SJCRH30 (cell line): ENCODE measurements around the gene CMIP. TPM values are rescaled to one million over a fixed set of nuclear protein-coding genes. Genes with fewer than 3 reads are reported as not detected.

ENCODE experiments used
- DNase-seq, 2 experiments: peaks; one replicate each; pipeline ENCODE4 v3.0.0-alpha.2; 2015 to 2020
- H3K27ac ChIP-seq: fragments of 250-450 bp; sonication (Bioruptor Pico); 2 replicates; pipeline ENCODE4 v1.5.1; 2020; ENCODE audit warnings: mild to moderate bottlenecking, moderate library complexity
- H3K27me3 ChIP-seq: fragments of 250-450 bp; sonication (Bioruptor Pico); 2 replicates; pipeline ENCODE4 v1.5.1; 2020; ENCODE audit warnings: mild to moderate bottlenecking, moderate library complexity
- H3K36me3 ChIP-seq: fragments of 250-450 bp; sonication (Bioruptor Pico); 2 replicates; pipeline ENCODE4 v1.5.1; 2020; ENCODE audit warnings: mild to moderate bottlenecking, moderate library complexity
- H3K4me1 ChIP-seq: fragments of 250-450 bp; sonication (Bioruptor Pico); 2 replicates; pipeline ENCODE4 v1.5.1; 2020; ENCODE audit warnings: mild to moderate bottlenecking, moderate library complexity
- H3K4me3 ChIP-seq: fragments of 250-450 bp; sonication (Bioruptor Pico); 2 replicates; pipeline ENCODE4 v1.5.1; 2020; ENCODE audit warnings: mild to moderate bottlenecking, moderate library complexity
- H3K9me3 ChIP-seq: fragments of 250-450 bp; sonication (Bioruptor Pico); replicated peaks from 2 replicates; pipeline ENCODE4 v1.5.1; 2020; ENCODE audit warnings: mild to moderate bottlenecking, moderate library complexity
- total RNA-seq: library from RNA; depleted of rRNA; stranded (reverse); fragments of >200 nt; shearing (Covaris generic); gene quantifications from 2 replicates; pipeline ENCODE4 v1.2.3, GENCODE V29; 2014

CMIP gene
- total RNA-seq, 1 experiment from 2014 or later = 12.9 TPM

GRCh38 chr16:81495321-81496234 lies 51.0 kb downstream of the CMIP start:
- Histone ChIP-seq H3K27me3 (no peaks in the 10 kb centered on the region), H3K9me3 (no peaks in the 10 kb centered on the region), H3K36me3 (no peaks in the 10 kb centered on the region), H3K4me1 (peaks cover 4% of the 10 kb centered on the region; the same call in 1 of the 2 replicates), H3K4me3 (no peak overlapping the region), H3K27ac (no peak overlapping the region)
- DNase-seq = no peak

GRCh38 chr16:81496321-81496720 lies 51.7 kb downstream of the CMIP start:
- Histone ChIP-seq H3K27ac (no peak overlapping the region), H3K4me1 (peaks cover 4% of the 10 kb centered on the region; the same call in 1 of the 2 replicates), H3K27me3 (no peaks in the 10 kb centered on the region), H3K4me3 (no peak overlapping the region), H3K36me3 (no peaks in the 10 kb centered on the region), H3K9me3 (no peaks in the 10 kb centered on the region)
- no peak for DNase-seq

- Histone ChIP-seq H3K9me3 (no peaks in the 10 kb centered on the region), H3K4me1 (peaks cover 4% of the 10 kb centered on the region; the same call in 1 of the 2 replicates), H3K27ac (no peak overlapping the region), H3K36me3 (no peaks in the 10 kb centered on the region), H3K4me3 (no peak overlapping the region), H3K27me3 (no peaks in the 10 kb centered on the region)
- DNase-seq = no peak
Measured at GRCh38 chr16:81496742-81497141, 52.1 kb downstream of the CMIP start.

- H3K9me3 ChIP-seq = no peaks in the 10 kb centered on the region
- H3K36me3 ChIP-seq = no peaks in the 10 kb centered on the region
- H3K27ac ChIP-seq = no peak overlapping the region
- H3K4me3 ChIP-seq = no peak overlapping the region
- no peak for DNase-seq
- peaks cover 4% of the 10 kb centered on the region; the same call in 1 of the 2 replicates for H3K4me1 ChIP-seq
- no peaks in the 10 kb centered on the region for H3K27me3 ChIP-seq
Measured at GRCh38 chr16:81497690-81498089, 53.1 kb downstream of the CMIP start.

GRCh38 chr16:81498351-81498750 lies 53.7 kb downstream of the CMIP start:
- Histone ChIP-seq H3K27ac (no peak overlapping the region), H3K4me1 (peaks cover 4% of the 10 kb centered on the region; the same call in 1 of the 2 replicates), H3K9me3 (no peaks in the 10 kb centered on the region), H3K4me3 (no peak overlapping the region), H3K27me3 (no peaks in the 10 kb centered on the region), H3K36me3 (no peaks in the 10 kb centered on the region)
- DNase-seq = no peak

GRCh38 chr16:81499576-81500380 lies 55.2 kb downstream of the CMIP start:
- peak; percentile 57 to 60 for DNase-seq
- Histone ChIP-seq H3K36me3 (no peaks in the 10 kb centered on the region), H3K27ac (peak overlapping the region; percentile 14; the same call in 1 of the 2 replicates), H3K9me3 (no peaks in the 10 kb centered on the region), H3K27me3 (no peaks in the 10 kb centered on the region), H3K4me3 (no peak overlapping the region), H3K4me1 (peaks cover 4% of the 10 kb centered on the region; the same call in 1 of the 2 replicates)

GRCh38 chr16:81500833-81501521 lies 56.4 kb downstream of the CMIP start:
- no peak for DNase-seq
- Histone ChIP-seq H3K4me1 (peaks cover 4% of the 10 kb centered on the region; the same call in 1 of the 2 replicates), H3K27me3 (no peaks in the 10 kb centered on the region), H3K9me3 (no peaks in the 10 kb centered on the region), H3K4me3 (no peak overlapping the region), H3K27ac (no peak overlapping the region), H3K36me3 (no peaks in the 10 kb centered on the region)

GRCh38 chr16:81502396-81503070 lies 57.9 kb downstream of the CMIP start:
- Histone ChIP-seq H3K27me3 (no peaks in the 10 kb centered on the region), H3K27ac (no peak overlapping the region), H3K4me1 (peaks cover 4% of the 10 kb centered on the region; the same call in 1 of the 2 replicates), H3K36me3 (no peaks in the 10 kb centered on the region), H3K4me3 (no peak overlapping the region), H3K9me3 (no peaks in the 10 kb centered on the region)
- no peak for DNase-seq

GRCh38 chr16:81505011-81505661 lies 60.5 kb downstream of the CMIP start:
- no peak overlapping the region for H3K4me3 ChIP-seq
- H3K4me1 ChIP-seq = no peaks in the 10 kb centered on the region
- no peak overlapping the region for H3K27ac ChIP-seq
- no peaks in the 10 kb centered on the region for H3K36me3 ChIP-seq
- no peak for DNase-seq
- H3K9me3 ChIP-seq = no peaks in the 10 kb centered on the region
- no peaks in the 10 kb centered on the region for H3K27me3 ChIP-seq

- no peaks in the 10 kb centered on the region for H3K36me3 ChIP-seq
- no peak for DNase-seq
Measured at GRCh38 chr16:81509404-81509803, 64.8 kb downstream of the CMIP start.

GRCh38 chr16:81510016-81510415 lies 65.4 kb downstream of the CMIP start:
- H3K9me3 ChIP-seq = no peaks in the 10 kb centered on the region
- no peak for DNase-seq
- H3K4me3 ChIP-seq = no peak overlapping the region
- H3K27ac ChIP-seq = no peak overlapping the region
- no peaks in the 10 kb centered on the region for H3K4me1 ChIP-seq
- H3K36me3 ChIP-seq = no peaks in the 10 kb centered on the region
- H3K27me3 ChIP-seq = no peaks in the 10 kb centered on the region

More at GRCh38 chr16:81509404-81509803, 64.8 kb downstream of the CMIP start:
- Histone ChIP-seq H3K27me3 (no peaks in the 10 kb centered on the region), H3K27ac (no peak overlapping the region), H3K4me1 (no peaks in the 10 kb centered on the region), H3K9me3 (no peaks in the 10 kb centered on the region), H3K4me3 (no peak overlapping the region)

GRCh38 chr16:81511371-81511770 lies 66.8 kb downstream of the CMIP start:
- H3K4me1 ChIP-seq = no peaks in the 10 kb centered on the region
- H3K9me3 ChIP-seq = no peaks in the 10 kb centered on the region
- DNase-seq = no peak
- no peak overlapping the region for H3K4me3 ChIP-seq
- no peak overlapping the region for H3K27ac ChIP-seq
- no peaks in the 10 kb centered on the region for H3K27me3 ChIP-seq
- H3K36me3 ChIP-seq = no peaks in the 10 kb centered on the region

- H3K27ac ChIP-seq = no peak overlapping the region
- H3K36me3 ChIP-seq = no peaks in the 10 kb centered on the region
- no peak for DNase-seq
- no peaks in the 10 kb centered on the region for H3K4me1 ChIP-seq
- no peaks in the 10 kb centered on the region for H3K9me3 ChIP-seq
- no peak overlapping the region for H3K4me3 ChIP-seq
- no peaks in the 10 kb centered on the region for H3K27me3 ChIP-seq
Measured at GRCh38 chr16:81513204-81514040, 68.8 kb downstream of the CMIP start.
